Spleen (tissue), 7 donors: ENCODE measurements around the gene RNF121.

Experiments
- POLR2A ChIP-seq, 3 donors: fragments of 450-650 bp; IDR thresholded peaks; one replicate each; pipeline ENCODE4 v1.5.1; 2017; ENCODE audit warnings: antibody characterized with exemption in 3 of 3, mild to moderate bottlenecking in 1 of 3
- POLR2AphosphoS5 ChIP-seq, 3 donors: sonication (generic); formaldehyde crosslinking; IDR thresholded peaks; one replicate each; pipeline ENCODE4 v1.5.1; 2017; ENCODE audit warnings: antibody characterized with exemption in 3 of 3
- TF ChIP-seq, protein P1 (sequence below), 11 experiments: fragments of 200-600 bp in 7 of 11; fragments of 450-650 bp in 4 of 11; sonication (generic) in 4 of 11; IDR thresholded peaks in 8 of 11; conservative IDR thresholded peaks in 3 of 11; 1 replicate in 7 of 11; 2 replicates in 4 of 11; pipeline versions ENCODE4 v1.4.0 to v1.8.0; 2016 to 2021; ENCODE audit warnings: antibody characterized with exemption in 11 of 11, inconsistent platforms in 4 of 11, mild to moderate bottlenecking in 1 of 11
- donor health status: DM: no; HTN: no; CAD: no; lungs with moderate emphysema.
- donor health status: DM: no; HTN: no; CAD: no.
- donor health status: DM: no; HTN: no; CAD: no.

DNA sequence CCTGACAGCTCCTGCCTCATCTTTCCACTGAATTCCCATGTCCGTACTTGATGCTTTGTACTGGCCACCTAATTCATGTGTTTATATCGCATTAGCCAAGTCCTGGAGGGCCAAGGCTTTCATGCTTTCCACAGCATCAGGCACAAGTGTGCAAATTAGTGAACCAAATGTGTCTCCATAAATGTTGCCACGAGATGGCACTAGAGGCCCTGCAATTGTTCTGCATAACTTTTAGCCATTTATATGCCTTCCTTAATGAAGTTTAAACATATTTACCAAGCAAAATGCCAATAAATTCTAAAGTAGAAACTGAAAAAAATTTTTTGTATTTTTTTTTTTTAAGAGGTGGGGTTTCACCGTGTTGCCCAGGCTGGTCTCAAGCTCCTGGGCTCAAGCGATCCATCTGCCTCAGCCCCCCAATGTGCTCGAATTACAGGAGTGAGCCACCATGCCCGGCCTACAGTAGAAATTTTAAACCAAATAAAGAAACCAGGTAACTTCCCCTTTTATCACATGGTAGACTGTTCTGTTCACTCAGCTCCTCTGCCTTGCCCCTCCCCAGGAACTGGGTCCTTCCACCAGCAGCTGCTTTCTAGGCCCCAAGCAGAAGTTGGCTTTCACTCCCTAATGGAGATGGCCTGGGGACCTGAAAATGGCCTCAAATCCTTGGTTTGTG, 49.0 kb downstream of the RNF121 start:
- TF ChIP-seq, protein P1, sequence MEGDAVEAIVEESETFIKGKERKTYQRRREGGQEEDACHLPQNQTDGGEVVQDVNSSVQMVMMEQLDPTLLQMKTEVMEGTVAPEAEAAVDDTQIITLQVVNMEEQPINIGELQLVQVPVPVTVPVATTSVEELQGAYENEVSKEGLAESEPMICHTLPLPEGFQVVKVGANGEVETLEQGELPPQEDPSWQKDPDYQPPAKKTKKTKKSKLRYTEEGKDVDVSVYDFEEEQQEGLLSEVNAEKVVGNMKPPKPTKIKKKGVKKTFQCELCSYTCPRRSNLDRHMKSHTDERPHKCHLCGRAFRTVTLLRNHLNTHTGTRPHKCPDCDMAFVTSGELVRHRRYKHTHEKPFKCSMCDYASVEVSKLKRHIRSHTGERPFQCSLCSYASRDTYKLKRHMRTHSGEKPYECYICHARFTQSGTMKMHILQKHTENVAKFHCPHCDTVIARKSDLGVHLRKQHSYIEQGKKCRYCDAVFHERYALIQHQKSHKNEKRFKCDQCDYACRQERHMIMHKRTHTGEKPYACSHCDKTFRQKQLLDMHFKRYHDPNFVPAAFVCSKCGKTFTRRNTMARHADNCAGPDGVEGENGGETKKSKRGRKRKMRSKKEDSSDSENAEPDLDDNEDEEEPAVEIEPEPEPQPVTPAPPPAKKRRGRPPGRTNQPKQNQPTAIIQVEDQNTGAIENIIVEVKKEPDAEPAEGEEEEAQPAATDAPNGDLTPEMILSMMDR (IDR thresholded peaks at IDR 0.05 in 8 of 11, conservative IDR thresholded peaks at IDR 0.05 in 3 of 11), result peak; percentile 39 to 78 (median 70)
- no peak for TF ChIP-seq POLR2AphosphoS5 (IDR thresholded peaks at IDR 0.05)
- TF ChIP-seq POLR2A (IDR thresholded peaks at IDR 0.05), result no peak
